Measurements from ENCODE around the gene FIGLA. TPM values are rescaled to one million over a fixed set of nuclear protein-coding genes. Genes with fewer than 3 reads are reported as not detected.

FIGLA gene
- polyA plus RNA-seq, 1 experiment = not detected

DNA sequence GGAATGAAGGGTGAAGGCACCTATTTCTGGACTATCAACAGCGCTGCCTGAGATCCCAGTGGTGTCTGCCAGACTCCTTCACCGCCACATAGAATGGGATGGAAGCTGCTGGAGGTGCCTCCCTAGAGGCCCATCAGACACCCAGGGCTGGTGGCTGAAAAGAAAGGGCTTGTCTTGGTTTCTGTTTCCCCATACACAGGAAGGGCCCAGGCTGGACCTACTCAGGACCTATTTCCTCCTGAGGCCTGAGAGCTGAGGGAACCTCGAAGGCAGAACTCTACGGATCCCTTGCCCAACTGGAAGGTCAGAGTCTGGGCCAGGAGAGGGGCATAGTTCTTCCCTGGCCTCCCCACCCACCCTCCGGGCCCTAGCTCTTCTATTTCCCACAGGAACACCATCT, 32.8 kb upstream of the FIGLA start:
- H3K27me3 ChIP-seq (ENCODE audit: control insufficient read depth, insufficient read depth, low read length) = peaks cover 10% of the 10 kb centered on the region
- DNase-seq (ENCODE audit: low read depth, low spot score) = no peak
- no peak overlapping the region for H3K27ac ChIP-seq (ENCODE audit: low read depth, low read length)
- H3K9me3 ChIP-seq (ENCODE audit: control insufficient read depth, insufficient read depth, low read length) = no peaks in the 10 kb centered on the region
- POLR2A ChIA-PET = interaction anchor here (0.6 kb wide), 1 partner anchor 333 kb away, joined by 4 read pairs; no protein-coding TSS in a partner anchor
- TF ChIP-seq CTCF (IDR thresholded peaks at IDR 0.05; ENCODE audit: low read depth, low read length) = no peak
- CTCF ChIA-PET = no interaction called here
- no peak overlapping the region for H3K4me3 ChIP-seq (ENCODE audit: low read depth, low read length)

- TF ChIP-seq CTCF (IDR thresholded peaks at IDR 0.05; ENCODE audit: low read depth, low read length) = no peak
- POLR2A ChIA-PET = no interaction called here
- Histone ChIP-seq H3K27ac (ENCODE audit: low read depth, low read length) (no peak overlapping the region), H3K4me3 (ENCODE audit: low read depth, low read length) (no peak overlapping the region), H3K9me3 (ENCODE audit: control insufficient read depth, insufficient read depth, low read length) (no peaks in the 10 kb centered on the region), H3K27me3 (ENCODE audit: control insufficient read depth, insufficient read depth, low read length) (peaks cover 9% of the 10 kb centered on the region)
- DNase-seq (ENCODE audit: low read depth, low spot score) = no peak
- CTCF ChIA-PET = no interaction called here
Measured at GRCh38 chr2:70822843-70823242, 32.4 kb upstream of the FIGLA start.

DNA sequence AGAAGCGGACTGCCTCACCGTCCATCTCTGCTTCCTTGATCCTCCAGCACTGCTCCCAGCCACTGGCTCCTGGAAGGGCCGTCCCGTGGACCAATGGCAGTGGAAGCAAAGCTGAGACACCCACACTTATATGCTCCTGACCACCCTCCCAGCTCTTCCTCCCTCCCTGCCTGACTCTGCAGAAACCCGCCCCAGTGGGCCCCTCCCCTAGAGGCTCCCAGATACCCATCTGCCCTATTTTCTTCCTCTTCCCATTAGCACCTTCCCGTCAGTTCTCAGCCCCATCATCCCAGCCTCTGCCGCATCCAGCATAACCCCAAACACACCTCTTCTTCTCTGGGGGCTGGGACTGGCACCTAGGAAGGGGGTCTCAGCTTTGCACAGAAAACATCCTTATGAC, 30.1 kb upstream of the FIGLA start, which contains the start of gene CLEC4F:
TSS of gene CLEC4F (minus strand) at position 101 of the 400 bp plus-strand sequence. CDS start at position 25, 76 bp downstream.
- Histone ChIP-seq H3K27me3 (ENCODE audit: control insufficient read depth, insufficient read depth, low read length) (peaks cover 13% of the 10 kb centered on the region), H3K4me3 (ENCODE audit: low read depth, low read length) (no peak within 1 kb of the TSS), H3K9me3 (ENCODE audit: control insufficient read depth, insufficient read depth, low read length) (no peaks in the 10 kb centered on the region), H3K27ac (ENCODE audit: low read depth, low read length) (no peak within 1 kb of the TSS)
- POLR2A ChIA-PET = no interaction called here
- no peak for DNase-seq (ENCODE audit: low read depth, low spot score)
- CTCF ChIA-PET = no interaction called here
- no peak for TF ChIP-seq CTCF (IDR thresholded peaks at IDR 0.05; ENCODE audit: low read depth, low read length)

DNA sequence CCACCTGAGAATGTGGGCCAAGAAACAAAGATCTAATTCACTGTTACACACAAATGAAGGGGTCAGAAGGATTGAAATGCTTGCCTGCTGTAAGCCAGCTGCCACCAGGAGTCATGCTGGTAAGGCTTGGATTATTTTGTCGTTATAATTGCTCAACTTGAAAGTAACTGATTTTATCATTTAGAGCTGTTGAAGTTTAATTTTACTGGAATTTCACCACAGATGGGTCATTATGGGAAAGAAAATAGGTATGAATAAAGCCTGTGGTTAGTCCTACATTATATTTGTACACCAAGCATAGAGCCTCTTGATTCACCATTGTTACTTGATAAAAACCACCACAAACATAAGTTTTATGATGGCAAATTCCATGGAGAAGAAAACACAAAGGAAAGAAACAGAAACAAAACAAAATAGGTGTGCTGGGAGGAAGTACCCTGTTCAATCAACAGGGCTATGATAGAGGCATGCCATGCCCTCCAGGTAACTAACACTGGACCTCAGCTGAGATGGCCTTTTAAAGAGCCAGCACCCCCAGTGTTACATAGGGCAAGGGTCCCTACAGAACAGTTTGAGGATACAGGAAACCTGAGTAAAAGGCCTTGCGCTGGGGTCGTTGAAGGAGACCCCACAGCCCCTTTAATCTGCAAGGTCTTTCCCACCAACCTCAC, 27.0 kb upstream of the FIGLA start:
- no peak overlapping the region for H3K27ac ChIP-seq (ENCODE audit: low read depth, low read length)
- no peaks in the 10 kb centered on the region for H3K9me3 ChIP-seq (ENCODE audit: control insufficient read depth, insufficient read depth, low read length)
- CTCF ChIA-PET = no interaction called here
- POLR2A ChIA-PET = no interaction called here
- DNase-seq (ENCODE audit: low read depth, low spot score) = no peak
- no peak for TF ChIP-seq CTCF (IDR thresholded peaks at IDR 0.05; ENCODE audit: low read depth, low read length)
- H3K4me3 ChIP-seq (ENCODE audit: low read depth, low read length) = no peak overlapping the region
- H3K27me3 ChIP-seq (ENCODE audit: control insufficient read depth, insufficient read depth, low read length) = peaks cover 11% of the 10 kb centered on the region

DNA sequence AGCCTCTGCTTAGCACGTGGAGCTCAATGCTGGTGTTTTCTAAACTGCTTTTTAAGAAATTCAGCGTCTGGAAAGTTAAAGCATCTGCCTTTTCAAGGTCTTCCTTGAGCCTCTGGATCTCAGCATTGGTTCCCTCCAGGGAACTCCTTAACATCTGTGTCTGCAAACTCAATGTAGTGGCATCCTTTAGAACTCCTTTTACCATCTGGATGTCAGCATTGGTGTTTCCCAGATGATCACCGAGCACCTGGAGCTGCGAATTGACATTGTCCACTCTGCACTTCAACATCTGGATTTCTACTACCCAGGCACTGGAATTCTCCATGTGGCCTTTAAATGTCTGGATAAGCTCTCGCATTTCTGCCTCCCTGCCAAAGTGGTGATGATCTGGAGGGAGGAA, 26.3 kb upstream of the FIGLA start:
- ChIA-PET CTCF (no interaction called here), POLR2A (no interaction called here)
- Histone ChIP-seq H3K9me3 (ENCODE audit: control insufficient read depth, insufficient read depth, low read length) (no peaks in the 10 kb centered on the region), H3K27ac (ENCODE audit: low read depth, low read length) (no peak overlapping the region), H3K27me3 (ENCODE audit: control insufficient read depth, insufficient read depth, low read length) (peaks cover 11% of the 10 kb centered on the region), H3K4me3 (ENCODE audit: low read depth, low read length) (no peak overlapping the region)
- DNase-seq (ENCODE audit: low read depth, low spot score) = no peak
- TF ChIP-seq CTCF (IDR thresholded peaks at IDR 0.05; ENCODE audit: low read depth, low read length) = no peak
